Germinal center (tissue), 1 donor: ENCODE data around the gene KLHL20.
A peak's percentile ranks its signal among the peaks of the same experiment; 100 is the strongest.
"Not testable (repeated sequence)": the region's sequence is repeated elsewhere in the genome, so short reads cannot be mapped to it uniquely, and the experiment has no call there.

Experiments used
- DNase-seq: peaks from one replicate; pipeline ENCODE4 v3.0.0; 2012; ENCODE audit warnings: mixed read lengths, low spot score

Gene KLHL20

DNA sequence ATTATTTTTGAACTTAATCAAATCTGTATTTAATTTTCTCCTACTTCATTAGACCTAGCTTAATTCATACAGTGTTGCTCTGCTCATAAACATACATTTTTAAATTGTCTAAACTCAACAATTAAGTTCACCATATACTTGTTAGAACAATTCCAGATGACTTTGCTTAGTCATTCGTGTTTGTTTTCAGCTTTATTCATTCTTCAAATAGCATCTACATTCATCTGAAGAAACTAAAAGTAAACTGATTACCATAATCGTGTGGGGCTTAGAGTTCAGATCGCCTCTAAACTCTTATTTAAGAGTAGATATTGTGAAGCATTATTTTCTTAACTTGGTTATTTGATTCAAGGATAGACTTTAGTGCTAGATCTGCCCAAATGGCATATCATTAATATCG, 34.4 kb downstream of the KLHL20 start:
- DNase-seq: no peak

DNA sequence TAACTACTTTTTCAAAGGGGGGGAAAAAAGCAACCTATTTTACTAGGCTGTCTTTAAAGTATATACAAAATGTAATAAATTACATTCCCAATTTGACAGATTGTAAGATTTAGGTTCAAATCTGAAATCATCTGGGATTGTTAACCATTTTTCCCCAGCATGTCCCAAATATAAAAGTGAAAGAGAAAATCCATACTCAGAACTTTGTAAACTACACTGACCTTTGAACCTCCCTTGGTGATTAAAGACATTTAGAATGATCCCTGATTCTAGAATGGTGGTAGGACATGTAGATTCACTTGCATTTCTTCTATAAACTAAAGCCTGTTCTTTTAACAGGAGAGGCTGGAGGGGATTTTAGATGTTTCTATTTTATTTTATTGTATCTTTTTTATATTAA, 39.0 kb downstream of the KLHL20 start:
- no peak for DNase-seq

DNA sequence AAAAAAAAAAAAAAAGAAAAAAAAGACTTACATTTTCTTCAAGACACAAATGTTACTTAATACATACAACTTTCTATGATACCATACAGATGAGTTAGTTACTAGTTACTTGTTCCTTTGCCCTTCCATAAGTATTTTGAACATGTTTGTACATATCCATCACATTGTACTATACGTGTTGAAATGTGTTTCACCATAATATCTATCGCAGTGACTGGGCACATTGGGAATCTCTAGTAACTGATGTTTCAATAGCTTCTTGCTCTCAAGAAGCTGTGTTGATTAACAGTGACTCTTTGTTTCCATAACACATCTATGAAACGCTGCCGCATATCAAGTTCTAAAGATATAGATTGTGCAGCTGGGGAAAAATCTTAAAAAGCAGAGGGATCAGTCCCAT, 42.9 kb downstream of the KLHL20 start:
- no peak for DNase-seq

DNA sequence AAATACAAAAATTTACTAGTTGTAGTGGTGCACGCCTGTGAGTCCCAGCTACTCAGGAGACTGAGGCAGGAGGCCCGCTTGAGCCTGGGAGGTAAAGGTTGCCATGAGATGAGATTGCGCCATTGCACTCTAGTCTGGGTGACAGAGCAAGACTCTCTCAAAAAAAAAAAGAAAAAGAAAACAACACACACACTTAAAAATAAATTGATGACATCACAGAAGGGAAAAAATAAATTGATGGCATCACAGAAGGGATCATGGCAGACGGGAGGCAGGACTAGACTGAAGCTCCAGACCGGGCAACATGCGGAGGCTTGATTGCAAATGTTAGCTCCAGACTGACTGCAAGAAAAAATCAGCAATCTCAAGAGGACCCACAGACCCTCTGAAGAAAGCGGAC, 43.3 kb downstream of the KLHL20 start:
- no peak for DNase-seq

DNA sequence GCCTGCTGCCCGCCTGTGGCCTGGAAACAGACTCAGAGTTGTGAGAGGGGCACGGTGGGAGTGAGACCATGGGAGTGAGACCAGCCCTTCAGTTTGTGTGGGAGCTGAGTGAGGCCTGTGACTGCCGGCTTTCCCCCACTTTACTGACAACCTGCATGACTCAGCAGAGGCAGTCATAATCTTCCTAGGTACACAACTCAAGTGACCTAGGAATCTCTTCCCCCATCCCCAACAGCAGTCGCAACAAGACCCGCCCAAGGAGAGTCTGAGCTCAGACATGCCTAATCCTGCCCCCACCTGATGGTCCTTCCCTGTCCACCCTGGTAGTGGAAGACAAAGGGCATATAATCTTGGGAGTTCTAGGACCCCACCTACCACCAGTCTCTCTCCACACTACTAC, 44.2 kb downstream of the KLHL20 start:
- DNase-seq: no peak

DNA sequence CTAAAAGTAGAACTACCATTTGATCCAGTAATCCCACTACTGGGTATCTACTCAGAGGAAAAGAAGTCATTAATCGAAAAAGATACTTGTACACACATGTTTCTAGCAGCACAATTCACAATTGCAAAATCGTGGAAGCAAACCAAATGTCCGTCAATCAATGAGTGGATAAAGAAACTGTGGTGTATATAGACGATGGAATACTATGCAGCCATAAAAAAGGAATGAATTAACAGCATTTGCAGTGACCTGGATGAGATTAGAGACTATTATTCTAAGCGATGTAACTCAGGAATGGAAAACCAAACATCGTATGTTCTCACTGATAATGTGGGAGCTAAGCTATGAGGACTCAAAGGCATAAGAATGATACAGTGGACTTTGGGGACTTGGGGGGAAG, 49.5 kb downstream of the KLHL20 start:
- DNase-seq: not testable (repeated sequence)

DNA sequence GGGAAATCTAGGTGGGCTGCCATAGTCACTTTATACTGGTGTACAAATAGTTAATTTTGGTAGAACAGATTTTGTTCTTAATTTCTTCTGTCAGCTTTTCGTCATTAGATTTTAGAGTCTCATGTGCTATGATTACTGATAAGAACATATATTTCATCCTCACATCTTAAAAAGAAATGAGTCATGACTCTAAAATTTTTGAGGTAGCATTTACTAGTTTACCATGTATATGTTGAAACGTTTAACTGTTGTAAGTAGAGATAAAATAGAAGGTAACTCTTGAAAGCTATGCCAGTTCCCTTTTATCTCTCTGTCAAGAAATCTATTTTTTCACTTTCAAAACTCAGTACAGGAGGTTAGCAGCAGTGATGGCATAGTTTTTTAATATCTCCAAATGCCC, 53.4 kb downstream of the KLHL20 start:
- no peak for DNase-seq

DNA sequence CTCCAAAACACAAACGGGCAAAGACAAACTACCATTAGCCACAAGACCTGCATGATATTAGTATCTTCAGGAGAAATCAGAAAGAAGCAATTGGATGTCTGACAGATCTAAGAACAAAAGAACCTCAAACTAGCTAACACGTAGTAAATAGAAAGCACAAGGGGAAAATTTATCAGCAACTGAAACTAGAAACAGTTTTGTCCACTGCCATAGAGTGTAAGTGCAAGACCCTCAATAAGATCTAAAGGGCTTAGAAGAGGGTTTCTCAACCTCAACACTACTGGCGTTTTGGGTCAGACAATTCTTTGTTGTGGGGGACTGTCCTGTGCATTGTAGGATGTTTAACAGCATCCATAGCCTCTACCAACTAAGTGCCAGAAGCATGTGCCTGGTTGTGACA, 54.0 kb downstream of the KLHL20 start:
- DNase-seq: no peak

DNA sequence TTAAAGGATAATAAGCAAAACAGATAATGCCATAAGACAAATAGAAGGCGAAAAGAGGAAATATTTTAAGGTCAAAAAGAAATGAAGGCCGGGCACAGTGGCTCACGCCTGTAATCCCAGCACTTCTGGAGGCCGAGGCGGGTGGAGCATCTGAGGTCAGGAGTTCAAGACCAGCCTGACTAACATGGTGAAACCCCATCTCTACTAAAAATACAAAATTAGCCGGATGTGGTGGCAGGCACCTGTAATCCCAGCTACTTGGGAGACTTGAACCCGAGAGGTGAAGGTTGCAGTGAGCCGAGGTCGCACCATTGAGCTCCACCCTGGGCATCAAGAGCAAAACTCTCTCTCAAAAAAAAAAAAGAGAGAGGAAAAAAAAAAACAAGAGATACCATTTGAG, 55.5 kb downstream of the KLHL20 start:
- not testable (repeated sequence) for DNase-seq

DNA sequence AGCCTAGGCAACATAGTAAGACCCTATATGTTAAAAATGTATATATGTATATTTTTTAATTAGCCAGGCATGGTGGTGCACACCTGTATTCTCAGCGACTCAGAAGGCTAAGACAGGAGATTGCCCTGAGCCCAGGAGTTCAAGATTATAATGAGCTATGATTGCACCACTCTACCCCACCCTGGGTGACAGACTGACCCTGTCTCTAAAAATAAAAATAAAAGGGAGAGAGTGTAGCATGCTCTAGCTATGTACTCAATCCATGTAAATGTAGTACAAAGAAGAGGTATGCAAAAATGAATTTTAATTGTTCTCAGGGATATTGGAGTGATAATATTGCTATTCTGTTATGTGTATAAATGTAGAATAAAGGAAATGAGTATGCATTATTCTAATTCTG, 56.8 kb downstream of the KLHL20 start:
- no peak for DNase-seq

DNA sequence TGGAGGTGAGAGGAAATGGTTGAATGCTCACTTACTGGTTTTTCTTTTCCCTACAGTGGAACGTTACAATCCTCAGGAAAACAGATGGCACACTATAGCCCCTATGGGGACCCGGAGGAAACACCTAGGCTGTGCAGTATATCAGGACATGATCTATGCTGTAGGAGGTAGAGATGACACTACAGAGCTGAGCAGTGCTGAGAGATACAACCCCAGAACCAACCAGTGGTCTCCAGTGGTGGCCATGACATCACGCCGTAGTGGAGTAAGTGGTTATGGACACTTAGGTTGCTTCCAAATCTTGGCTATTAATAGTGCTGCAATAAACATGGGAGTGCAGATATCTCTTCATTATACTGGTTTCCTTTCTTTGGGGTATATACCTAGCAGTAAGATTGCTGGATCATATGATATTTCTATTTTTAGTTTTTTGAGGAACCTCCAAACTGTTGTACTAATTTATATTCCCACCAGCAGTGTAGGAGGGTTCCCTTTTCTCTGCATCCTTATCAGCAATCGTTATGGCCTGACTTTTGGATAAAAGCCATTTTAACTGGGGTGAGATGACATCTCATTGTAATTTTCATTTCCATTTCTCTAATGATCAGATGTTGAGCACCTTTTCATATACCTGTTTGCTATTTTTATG, 60.9 kb downstream of the KLHL20 start:
- DNase-seq: no peak

DNA sequence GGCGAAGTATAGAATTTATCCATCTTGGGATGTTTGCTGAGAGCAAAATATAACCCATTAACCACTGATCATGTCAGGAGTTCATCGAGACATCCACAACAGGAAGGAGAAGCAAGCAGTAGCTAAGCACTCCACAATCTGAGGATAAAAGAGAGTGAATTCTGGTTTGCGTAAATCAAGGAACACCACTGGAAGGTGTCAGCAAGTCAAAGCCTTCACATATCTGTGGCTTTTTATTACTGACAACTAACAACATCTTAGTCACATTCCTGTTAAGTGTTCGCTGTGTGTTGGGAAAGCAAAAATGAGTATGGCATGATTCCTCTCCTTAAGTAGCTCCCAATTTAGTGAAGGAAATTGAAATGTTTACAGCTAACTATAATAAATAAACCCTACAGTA, 65.2 kb downstream of the KLHL20 start:
- no peak for DNase-seq

DNA sequence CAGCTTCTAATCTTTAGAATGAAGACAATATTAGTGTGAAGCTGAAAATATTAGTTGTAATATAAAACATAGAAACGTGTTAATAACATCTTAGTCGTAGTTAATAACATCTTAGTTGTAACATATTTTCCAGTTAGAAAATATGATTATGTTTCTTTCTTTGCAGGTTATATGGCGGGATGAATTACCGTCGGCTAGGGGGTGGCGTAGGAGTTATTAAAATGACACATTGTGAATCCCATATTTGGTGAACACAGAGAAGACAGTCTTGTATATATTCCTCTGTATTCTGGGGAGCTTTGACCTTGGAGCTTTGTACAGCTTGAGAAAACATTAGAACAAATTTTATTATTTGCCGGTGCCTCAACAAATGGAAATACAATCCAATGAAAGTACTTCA, 70.2 kb downstream of the KLHL20 start:
- no peak for DNase-seq

DNA sequence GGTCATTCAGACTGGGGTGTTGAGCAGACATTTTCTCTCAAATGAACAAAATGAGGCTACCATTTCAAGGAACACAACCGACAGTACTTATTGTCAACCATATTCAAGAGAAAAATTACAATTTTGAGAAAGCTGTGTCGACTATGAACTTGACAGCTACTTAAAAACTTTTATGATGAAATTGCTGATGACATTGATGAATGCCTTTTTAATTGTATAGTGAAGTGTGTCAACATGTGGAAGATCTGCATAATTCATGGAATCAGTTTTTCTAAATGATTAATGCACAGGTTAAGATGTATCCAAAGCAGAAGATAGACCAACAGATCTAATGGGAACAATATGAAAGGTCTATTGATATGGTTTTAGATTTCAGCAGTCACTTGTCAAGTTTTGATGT, 75.1 kb downstream of the KLHL20 start:
- no peak for DNase-seq

DNA sequence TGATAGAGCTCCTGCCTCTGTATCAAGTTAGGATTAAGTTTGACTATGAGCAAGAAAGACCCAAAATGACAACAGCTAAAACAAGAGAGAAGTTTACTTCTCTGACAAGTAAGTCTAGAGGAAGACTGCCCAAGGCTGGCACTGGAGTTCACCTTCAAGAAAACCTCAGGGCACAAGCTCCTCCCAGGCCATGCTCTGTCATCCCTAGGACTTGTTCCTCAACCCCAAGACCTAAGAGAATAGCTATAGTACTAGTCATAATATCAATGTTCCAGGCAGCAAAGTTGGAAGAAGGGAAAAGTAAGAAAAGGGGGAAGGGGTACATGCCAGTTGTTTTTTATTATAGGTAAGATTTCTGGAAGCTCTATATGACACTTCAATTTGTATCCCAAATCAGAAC, 83.3 kb downstream of the KLHL20 start:
- no peak for DNase-seq

DNA sequence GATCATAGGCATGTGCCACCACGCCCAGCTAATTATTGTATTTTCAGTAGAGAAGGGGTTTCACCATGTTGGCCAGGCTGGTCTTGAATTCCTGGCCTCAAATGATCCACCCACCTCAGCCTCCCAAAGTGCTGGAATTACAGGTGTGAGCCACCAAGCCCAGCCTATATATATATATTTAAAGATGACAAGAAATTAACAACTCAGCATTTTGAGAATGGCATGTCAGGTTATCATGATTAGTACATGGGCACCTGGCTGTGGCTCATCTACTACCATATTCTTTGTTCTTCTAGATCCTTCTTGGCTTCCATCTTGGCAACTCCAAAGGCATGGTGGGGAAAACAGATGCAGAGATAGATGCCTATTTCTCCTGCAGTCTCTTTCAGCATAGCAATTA, 85.2 kb downstream of the KLHL20 start:
- not testable (repeated sequence) for DNase-seq

DNA sequence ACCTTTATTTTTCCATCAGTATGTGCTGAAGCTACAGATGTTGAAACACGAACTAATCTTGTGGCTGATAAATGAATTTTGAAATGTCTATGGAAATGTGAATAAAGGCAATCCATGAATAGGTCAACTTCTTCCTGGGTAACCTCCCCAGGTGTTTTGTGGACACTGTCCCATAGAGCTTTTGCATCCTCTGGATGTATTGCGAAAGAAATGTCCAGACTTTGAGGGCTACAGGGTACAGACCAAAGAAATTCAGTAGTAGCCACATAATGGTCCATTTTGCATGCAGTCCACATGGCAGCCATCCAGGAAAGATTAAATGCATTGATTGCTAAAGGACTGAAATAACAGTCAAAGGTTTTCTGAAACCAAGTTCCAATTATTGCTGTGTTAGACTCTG, 88.2 kb downstream of the KLHL20 start:
- no peak for DNase-seq

DNA sequence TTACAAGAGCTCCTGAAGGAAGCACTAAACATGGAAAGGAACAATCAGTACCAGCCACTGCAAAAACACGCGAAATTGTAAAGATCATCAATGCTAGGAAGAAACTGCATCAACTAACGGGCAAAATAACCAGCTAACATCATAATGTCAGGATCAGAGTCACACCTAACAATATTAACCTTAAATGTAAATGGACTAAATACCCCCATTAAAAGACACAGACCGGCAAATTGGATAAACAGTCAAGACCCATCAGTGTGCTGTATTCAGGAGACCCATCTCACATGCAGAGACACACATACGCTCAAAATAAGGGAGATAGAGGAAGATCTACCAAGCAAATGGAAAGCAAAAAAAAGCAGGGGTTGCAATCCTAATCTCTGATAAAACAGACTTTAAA, 98.9 kb downstream of the KLHL20 start:
- not testable (repeated sequence) for DNase-seq

DNA sequence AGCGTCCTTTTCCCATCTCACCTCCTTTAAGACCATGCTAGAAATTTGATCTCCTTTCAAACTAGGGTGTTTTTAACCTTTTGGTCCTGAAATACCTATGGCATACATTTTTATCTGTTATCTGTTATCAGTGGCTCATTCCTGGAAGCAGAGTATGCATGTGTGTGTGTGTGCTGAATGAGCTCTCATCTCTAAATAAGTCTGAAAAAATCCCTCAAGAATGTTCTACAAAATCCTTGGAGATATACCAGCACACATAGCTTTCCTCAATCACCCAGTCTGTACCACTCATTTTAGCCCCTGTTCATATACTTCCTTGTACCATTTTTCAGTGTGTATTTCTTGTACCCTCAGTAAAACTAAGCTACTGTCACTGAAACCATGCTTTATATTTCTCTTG, 103.7 kb downstream of the KLHL20 start:
- DNase-seq: no peak

DNA sequence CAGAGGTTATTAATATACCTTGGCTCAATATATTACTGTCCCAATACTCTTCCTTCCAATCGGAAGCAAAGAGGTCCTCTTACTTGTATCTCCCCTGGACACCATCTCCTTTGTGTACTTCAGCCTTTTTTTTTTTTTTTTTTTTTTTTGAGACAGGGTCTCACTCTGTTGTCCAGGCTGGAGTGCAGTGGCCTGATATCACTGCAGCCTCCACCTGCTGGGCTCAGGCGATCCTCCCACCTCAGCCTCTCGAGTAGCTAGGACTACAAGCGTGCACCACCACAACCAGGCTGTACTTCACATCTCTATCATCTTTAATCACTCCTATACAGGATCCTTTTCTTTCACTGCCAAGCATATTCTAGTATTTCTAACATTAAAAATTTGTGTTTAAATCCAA, 106.9 kb downstream of the KLHL20 start:
- no peak for DNase-seq

DNA sequence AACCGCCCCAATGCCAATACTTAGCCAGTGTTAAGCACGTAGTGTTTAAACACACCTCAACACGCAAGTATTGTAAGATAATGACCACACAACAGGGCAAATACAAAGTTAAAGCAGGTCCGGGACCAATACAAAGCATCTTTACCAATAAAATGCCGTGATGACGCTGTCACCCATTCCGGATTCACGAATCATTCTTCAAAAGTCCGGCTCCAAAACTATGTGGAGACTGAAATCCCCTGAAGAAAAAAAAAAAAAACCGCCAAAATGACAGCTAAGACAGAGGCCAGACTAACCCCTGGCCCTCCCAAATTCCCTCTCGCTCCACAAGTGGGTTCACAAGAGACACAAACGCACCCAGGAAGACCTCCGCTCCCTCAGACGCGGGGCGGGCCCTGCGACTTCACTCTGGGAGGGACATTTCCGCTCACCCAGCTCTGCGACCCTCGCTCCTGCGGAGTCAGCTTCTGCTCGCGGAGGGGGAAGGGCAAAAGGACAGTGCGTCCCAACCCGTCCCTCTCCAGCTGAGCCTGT, 109.1 kb downstream of the KLHL20 start:
- peak; percentile 71 for DNase-seq

DNA sequence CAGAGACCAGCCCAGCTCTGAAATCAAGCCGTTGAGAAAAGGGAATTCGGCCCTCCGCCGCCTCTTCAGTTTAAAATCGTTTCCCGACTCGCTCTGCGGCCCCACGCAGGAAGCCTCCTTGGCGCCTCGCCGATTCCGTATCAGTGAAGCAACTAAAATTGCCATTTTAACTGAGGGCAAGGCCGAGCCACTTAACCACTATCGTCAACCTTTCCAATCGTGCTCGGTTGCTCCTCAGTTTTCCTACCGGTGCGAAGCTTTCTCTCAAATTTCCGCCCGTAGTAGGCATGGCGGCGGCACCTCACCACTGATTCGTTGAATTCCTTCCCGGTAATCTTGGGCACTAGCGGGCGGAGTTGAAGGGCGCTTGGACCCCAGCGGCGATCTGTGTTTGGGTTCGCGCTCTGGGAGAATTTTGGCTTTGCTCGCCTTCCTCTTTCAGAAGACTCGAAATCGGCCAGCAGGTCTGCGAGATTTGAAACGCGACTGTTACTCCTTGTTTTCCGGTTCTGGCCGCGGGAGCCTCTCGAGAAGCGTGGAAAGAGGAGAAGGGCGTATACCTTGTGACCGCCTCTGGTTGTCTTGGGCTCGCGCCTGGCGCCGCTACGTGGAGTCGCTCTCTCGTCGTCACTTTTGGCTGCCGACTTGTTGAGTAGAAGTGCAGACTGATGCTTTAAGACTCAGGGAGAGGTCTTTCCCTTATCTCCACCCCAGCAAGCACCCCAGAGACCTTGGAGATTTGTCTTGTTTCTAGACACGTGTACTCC, 109.7 kb downstream of the KLHL20 start, which contains the start of the genes CENPL and DARS2:
Gene CENPL, minus strand, starts transcription at position 569 of the 767 bp plus-strand sequence. CDS start 13,584 bp downstream, outside the sequence.
Gene DARS2, plus strand, starts transcription at position 359 of the 767 bp plus-strand sequence. CDS start 557 bp downstream, outside the sequence.
- peak; percentile 93 for DNase-seq

DNA sequence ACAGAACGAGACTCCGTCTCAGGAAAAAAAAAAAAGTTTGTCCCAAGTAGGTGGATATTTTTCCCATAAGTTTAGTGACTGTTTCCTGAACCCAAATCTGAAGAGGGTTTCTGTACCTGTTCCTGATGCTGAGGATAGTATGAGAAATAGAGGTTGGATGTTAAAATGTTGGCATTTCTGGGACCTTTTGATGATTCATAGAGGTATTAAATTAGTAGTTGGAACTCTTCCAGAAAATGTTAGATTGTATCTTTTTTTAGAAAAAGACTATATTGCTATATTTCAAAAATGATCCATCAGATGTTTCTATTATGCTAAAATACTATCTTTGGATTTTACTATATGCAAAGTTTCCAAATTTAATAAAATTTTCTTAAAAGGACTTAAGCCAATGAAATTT, 112.8 kb downstream of the KLHL20 start:
- DNase-seq: no peak
